ENCODE measurements around the gene CDKN2A. TPM values are rescaled to one million over a fixed set of nuclear protein-coding genes. Genes with fewer than 3 reads are reported as not detected.
A peak's percentile ranks its signal among the peaks of the same experiment; 100 is the strongest.

Gene CDKN2A
- total RNA-seq, 2 donors from 2014 or later, result 6.2 TPM; not detected in 1

DNA sequence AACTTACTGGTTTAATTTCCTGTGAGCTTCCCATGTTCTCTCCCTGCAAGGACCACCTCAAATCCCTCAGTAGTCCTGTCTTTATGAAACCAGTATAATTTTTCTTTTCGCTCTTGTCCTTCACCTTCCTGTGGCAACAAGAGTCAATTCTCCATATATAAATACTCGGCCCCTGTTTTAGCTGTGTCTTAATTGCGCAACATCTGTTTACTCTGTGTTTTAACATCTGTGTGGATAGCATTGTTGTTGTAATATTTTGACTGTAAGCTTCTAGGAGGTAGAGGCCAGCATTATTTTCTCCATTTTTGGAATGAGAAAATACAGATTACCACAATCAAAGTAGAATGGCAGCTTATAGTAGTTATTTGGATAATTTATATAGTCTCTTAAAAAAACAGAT is 45.1 kb upstream of the CDKN2A start:
- Histone ChIP-seq H3K9me3 (no peaks in the 10 kb centered on the region), H3K4me3 (no peak overlapping the region), H3K27ac (no peak overlapping the region), H3K4me1 (peaks cover 40% of the 10 kb centered on the region), H3K36me3 (replicated peaks in 1 of 2; ENCODE audit: insufficient read depth in 1 of 2, low read depth in 2 of 2) (no peaks in the 10 kb centered on the region), H3K27me3 (no peaks in the 10 kb centered on the region)
- TF ChIP-seq CTCF (IDR thresholded peaks at IDR 0.05), result no peak
- no peak for TF ChIP-seq POLR2A (IDR thresholded peaks at IDR 0.05)
- DNase-seq (no peak), ATAC-seq (no peak)
- WGBS, 2 donors, result 54 to 55% methylated on average over 3 of the region's 3 CpGs
- intact Hi-C loops (cut with DNase I), result no loop called here

- Histone ChIP-seq H3K27ac (no peak overlapping the region), H3K36me3 (replicated peaks in 1 of 2; ENCODE audit: insufficient read depth in 1 of 2, low read depth in 2 of 2) (no peaks in the 10 kb centered on the region)
Measured at GRCh38 chr9:22037954-22038690, 43.9 kb upstream of the CDKN2A start.

DNA sequence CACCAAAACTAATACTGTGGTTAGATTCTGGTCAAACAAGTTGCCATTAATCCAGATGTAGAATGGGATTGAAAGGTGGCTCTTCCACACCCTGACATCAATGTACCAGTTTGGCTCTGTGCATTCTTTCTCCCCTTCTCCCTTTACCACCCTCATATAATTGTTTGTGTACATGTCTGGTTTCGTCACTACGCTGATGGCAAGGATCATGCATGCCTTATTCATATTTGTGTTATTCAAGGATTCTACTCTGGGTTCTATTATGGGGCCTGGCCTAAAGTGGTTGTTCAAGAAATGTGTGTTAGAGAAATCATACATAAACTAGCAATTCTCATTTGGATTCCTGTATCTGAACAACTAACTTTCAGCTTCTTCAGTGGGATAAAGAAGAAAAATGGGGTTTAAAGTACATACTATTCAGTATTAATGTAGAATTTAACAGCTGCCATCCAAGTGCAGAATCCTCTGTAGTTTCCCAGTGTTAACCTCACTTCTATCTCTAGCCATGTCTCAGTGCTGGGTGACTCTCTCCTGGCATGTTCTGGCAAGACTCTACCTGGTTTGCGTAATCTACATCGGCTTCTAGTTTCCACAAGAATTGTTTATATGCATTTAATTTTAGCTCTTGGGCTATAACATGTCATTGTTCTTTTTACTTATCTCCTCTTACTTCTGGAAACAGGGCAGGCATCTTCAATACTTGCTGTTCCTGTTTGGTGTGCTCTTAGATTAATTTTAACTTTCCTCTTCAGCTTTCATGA is 42.9 kb upstream of the CDKN2A start:
- DNase-seq (no peak), ATAC-seq (no peak)
- TF ChIP-seq POLR2A (IDR thresholded peaks at IDR 0.05), result no peak
- no peak for TF ChIP-seq CTCF (IDR thresholded peaks at IDR 0.05)
- Histone ChIP-seq H3K4me1 (peaks cover 35% of the 10 kb centered on the region), H3K36me3 (replicated peaks in 1 of 2; ENCODE audit: insufficient read depth in 1 of 2, low read depth in 2 of 2) (no peaks in the 10 kb centered on the region), H3K9me3 (no peaks in the 10 kb centered on the region), H3K27me3 (no peaks in the 10 kb centered on the region), H3K4me3 (no peak overlapping the region), H3K27ac (no peak overlapping the region)
- WGBS, 2 donors, result 70 to 71% methylated on average over 4 of the region's 4 CpGs
- intact Hi-C loops (cut with DNase I), result no loop called here

More at GRCh38 chr9:22037954-22038690, 43.9 kb upstream of the CDKN2A start:
- no peaks in the 10 kb centered on the region for H3K27me3 ChIP-seq
- ATAC-seq (no peak), DNase-seq (no peak)
- H3K4me3 ChIP-seq, result no peak overlapping the region
- no peaks in the 10 kb centered on the region for H3K9me3 ChIP-seq
- intact Hi-C loops (cut with DNase I), result no loop called here
- peak in 6 of 7 experiments; percentile 42 to 61 (median 54) for TF ChIP-seq CTCF (IDR thresholded peaks at IDR 0.05)
- no peak for TF ChIP-seq POLR2A (IDR thresholded peaks at IDR 0.05)
- 9% methylated on average over 2 of the region's 2 CpGs for WGBS, 2 donors
- peaks cover 40% of the 10 kb centered on the region for H3K4me1 ChIP-seq

DNA sequence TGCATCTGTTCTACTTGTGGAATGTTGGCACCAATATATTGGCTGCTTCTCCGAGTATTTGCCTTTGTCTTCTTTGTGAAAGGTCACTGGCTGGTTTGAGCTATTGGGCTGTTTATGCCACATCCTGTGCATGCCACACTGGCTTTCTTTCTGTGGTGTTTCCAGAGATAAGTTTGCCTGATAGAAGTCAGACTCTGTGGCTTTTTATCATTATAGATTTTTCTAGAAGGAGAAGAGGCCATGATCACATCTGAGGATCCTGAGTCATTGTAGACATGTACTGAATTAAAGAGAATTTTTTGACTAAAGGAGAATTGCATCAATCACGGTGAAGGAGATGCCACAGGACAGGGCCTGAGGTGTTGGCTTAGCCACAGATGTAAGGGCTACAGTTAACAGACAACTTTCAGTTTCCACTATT is 41.4 kb upstream of the CDKN2A start:
- intact Hi-C loops (cut with DNase I), result no loop called here
- 78 to 98% methylated on average over 2 of the region's 2 CpGs for WGBS, 2 donors
- Histone ChIP-seq H3K27ac (no peak overlapping the region), H3K36me3 (replicated peaks in 1 of 2; ENCODE audit: insufficient read depth in 1 of 2, low read depth in 2 of 2) (no peaks in the 10 kb centered on the region), H3K4me1 (peaks cover 24% of the 10 kb centered on the region), H3K9me3 (no peaks in the 10 kb centered on the region), H3K4me3 (no peak overlapping the region), H3K27me3 (no peaks in the 10 kb centered on the region)
- no peak for DNase-seq
- TF ChIP-seq POLR2A (IDR thresholded peaks at IDR 0.05), result no peak
- TF ChIP-seq CTCF (IDR thresholded peaks at IDR 0.05), result no peak
- no peak for ATAC-seq
